K562 (cell line): ENCODE results near the gene PPDPF. TPM values are rescaled to one million over a fixed set of nuclear protein-coding genes. Genes with fewer than 3 reads are reported as not detected.

ENCODE experiments used
- ATF3 ChIP-seq, 2 experiments: fragments of 450-650 bp in 1 of 2; sonication (generic) in 1 of 2; formaldehyde crosslinking in 1 of 2; IDR thresholded peaks in 1 of 2; conservative IDR thresholded peaks in 1 of 2; 2 replicates each; pipeline versions ENCODE4 v1.6.1 to v1.8.1; 2016 to 2023; ENCODE audit warnings: mild to moderate bottlenecking in 2 of 2, moderate library complexity in 2 of 2, inconsistent platforms in 1 of 2, missing genetic modification reagents in 1 of 2
- ATF4 ChIP-seq: fragments of 450-650 bp; formaldehyde crosslinking; IDR thresholded peaks from 2 replicates; pipeline ENCODE4 v1.4.0; 2022; ENCODE audit warnings: mild to moderate bottlenecking, moderate library complexity
- CTCFL ChIP-seq: IDR thresholded peaks from 2 replicates; pipeline ENCODE4 v1.6.1; 2011; ENCODE audit warnings: borderline replicate concordance, low read depth, mild to moderate bottlenecking, moderate library complexity, low read length; ENCODE audit not compliant: insufficient read depth, poor library complexity, severe bottlenecking
- MEF2D ChIP-seq: conservative IDR thresholded peaks from 2 replicates; pipeline ENCODE4 v1.6.1; 2016; ENCODE audit warnings: low read depth, missing genetic modification characterization, missing compliant biosample characterization
- NFYB ChIP-seq: IDR thresholded peaks from 2 replicates; pipeline ENCODE4 v1.6.1; 2011; ENCODE audit warnings: mild to moderate bottlenecking, moderate library complexity; ENCODE audit not compliant: insufficient read length; ENCODE audit errors: extremely low read depth
- PKNOX1 ChIP-seq: fragments of 450-650 bp; IDR thresholded peaks from 2 replicates; pipeline ENCODE4 v1.6.1; 2016
- PRPF4 ChIP-seq: fragments of 200-400 bp; formaldehyde crosslinking; IDR thresholded peaks from one replicate; pipeline ENCODE4 v1.6.1; 2017; ENCODE audit warnings: low read length, low read depth, mild to moderate bottlenecking; ENCODE audit not compliant: insufficient read depth, poor library complexity, severe bottlenecking
- TEAD2 ChIP-seq: fragments of 450-650 bp; IDR thresholded peaks from 2 replicates; pipeline ENCODE4 v1.6.1; 2016; ENCODE audit warnings: missing genetic modification characterization, control low read depth, missing compliant biosample characterization
- USF1 ChIP-seq: sonication (generic); formaldehyde crosslinking; IDR thresholded peaks from 2 replicates; pipeline ENCODE4 v1.9.0; 2022; ENCODE audit warnings: mild to moderate bottlenecking, missing genetic modification reagents
- ZBTB7A ChIP-seq: IDR thresholded peaks from 2 replicates; pipeline ENCODE4 v1.6.1; 2011; ENCODE audit warnings: low read depth, mild to moderate bottlenecking, low read length, moderate library complexity, borderline replicate concordance; ENCODE audit not compliant: control insufficient read depth
- ZFP91 ChIP-seq: sonication (generic); formaldehyde crosslinking; IDR thresholded peaks from 2 replicates; pipeline ENCODE4 v1.8.0; 2022; ENCODE audit warnings: mild to moderate bottlenecking, missing genetic modification reagents
- ZNF347 ChIP-seq: fragments of 450-650 bp; formaldehyde crosslinking; IDR thresholded peaks from 2 replicates; pipeline ENCODE4 v1.4.0; 2020; ENCODE audit warnings: low read depth, mild to moderate bottlenecking, moderate library complexity
- ZNF740 ChIP-seq, 3 experiments: fragments of 200-800 bp in 1 of 3; sonication (Bioruptor generic) in 1 of 3; sonication (generic) in 1 of 3; formaldehyde crosslinking in 1 of 3; IDR thresholded peaks; 2 replicates each; pipeline versions ENCODE4 v1.6.1 to v1.8.0; 2016 to 2022; ENCODE audit warnings: mild to moderate bottlenecking in 2 of 3, missing compliant biosample characterization in 2 of 3, missing genetic modification characterization in 2 of 3, missing genetic modification reagents in 1 of 3
- polyA plus RNA-seq, 8 experiments: library from polyadenylated mRNA; depleted of rRNA in 4 of 8; stranded (reverse) in 5 of 8; unstranded in 3 of 8; fragments of >200 nt; fragmentation: Nextera tagmentation in 2 of 8; fragmentation: Illumina TruSeq in 1 of 8; extraction: Ambion mirVana in 2 of 8; extraction: Trizol in 1 of 8; gene quantifications; 2 replicates each; pipeline versions ENCODE4 v1.2.1 to v1.2.3, GENCODE V29; 2011 to 2014; ENCODE audit warnings: inconsistent platforms in 1 of 8, missing spikeins in 1 of 8
- total RNA-seq, 7 experiments: library from RNA; depleted of rRNA in 6 of 7; stranded (reverse); fragments of >200 nt in 6 of 7; fragmentation: Illumina TruSeq in 2 of 7; extraction: Trizol in 2 of 7; gene quantifications; 2 replicates each; pipeline versions ENCODE4 v1.2.1 to v1.2.3, GENCODE V29; 2011 to 2021; ENCODE audit warnings: low replicate concordance in 1 of 7

PPDPF gene
- total and polyA plus RNA-seq, 9 of the 15 experiments (the other 6 are each of a cell fraction or from before 2014, with no cell fraction given): 0.77 to 233 (median 10.5) TPM

GRCh38 chr20:63501818-63502670 lies 18.5 kb upstream of the PPDPF start (continued):
- TF ChIP-seq PKNOX1 (peak; percentile 35; the same call in 1 of the 2 replicates), TEAD2 (tag) (no peak), ATF4 (CRISPR knock-in tag) (no peak), ZNF347 (CRISPR knock-in tag) (no peak), NFYB (peak; percentile 23), ZBTB7A (peak; percentile 14; the same call in 1 of the 2 replicates), USF1 (no peak), ZNF740 (CRISPR knock-in tag; IDR thresholded peaks at IDR 0.05) (peak; percentile 90), ZNF740 (tag; IDR thresholded peaks at IDR 0.05) (peak in 1 of 2 experiments; percentile 73; a peak in 1 of 4 replicates), MEF2D (tag) (0 out of 2 replicates have a peak, but pooled peaks have one; percentile 32), PRPF4 (no peak), ZFP91 (no peak), ATF3 (IDR thresholded peaks at IDR 0.05) (peak; percentile 92), ATF3 (CRISPR knock-in tag; conservative IDR thresholded peaks at IDR 0.05) (no peak), CTCFL (no peak)
